Measurements from ENCODE around the gene GALK2.

The GALK2 gene

GRCh38 chr15:49303003-49303402 is 133.0 kb downstream of the GALK2 start:
- no peak overlapping the region for H3K27ac ChIP-seq
- ChIA-PET CTCF (no interaction called here), POLR2A (ENCODE audit: low non-redundant PET) (no interaction called here)
- DNase-seq (ENCODE audit: low spot score) = no peak
- TF ChIP-seq, protein P1, sequence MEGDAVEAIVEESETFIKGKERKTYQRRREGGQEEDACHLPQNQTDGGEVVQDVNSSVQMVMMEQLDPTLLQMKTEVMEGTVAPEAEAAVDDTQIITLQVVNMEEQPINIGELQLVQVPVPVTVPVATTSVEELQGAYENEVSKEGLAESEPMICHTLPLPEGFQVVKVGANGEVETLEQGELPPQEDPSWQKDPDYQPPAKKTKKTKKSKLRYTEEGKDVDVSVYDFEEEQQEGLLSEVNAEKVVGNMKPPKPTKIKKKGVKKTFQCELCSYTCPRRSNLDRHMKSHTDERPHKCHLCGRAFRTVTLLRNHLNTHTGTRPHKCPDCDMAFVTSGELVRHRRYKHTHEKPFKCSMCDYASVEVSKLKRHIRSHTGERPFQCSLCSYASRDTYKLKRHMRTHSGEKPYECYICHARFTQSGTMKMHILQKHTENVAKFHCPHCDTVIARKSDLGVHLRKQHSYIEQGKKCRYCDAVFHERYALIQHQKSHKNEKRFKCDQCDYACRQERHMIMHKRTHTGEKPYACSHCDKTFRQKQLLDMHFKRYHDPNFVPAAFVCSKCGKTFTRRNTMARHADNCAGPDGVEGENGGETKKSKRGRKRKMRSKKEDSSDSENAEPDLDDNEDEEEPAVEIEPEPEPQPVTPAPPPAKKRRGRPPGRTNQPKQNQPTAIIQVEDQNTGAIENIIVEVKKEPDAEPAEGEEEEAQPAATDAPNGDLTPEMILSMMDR (conservative IDR thresholded peaks at IDR 0.05; ENCODE audit: low read depth) = no peak

DNA sequence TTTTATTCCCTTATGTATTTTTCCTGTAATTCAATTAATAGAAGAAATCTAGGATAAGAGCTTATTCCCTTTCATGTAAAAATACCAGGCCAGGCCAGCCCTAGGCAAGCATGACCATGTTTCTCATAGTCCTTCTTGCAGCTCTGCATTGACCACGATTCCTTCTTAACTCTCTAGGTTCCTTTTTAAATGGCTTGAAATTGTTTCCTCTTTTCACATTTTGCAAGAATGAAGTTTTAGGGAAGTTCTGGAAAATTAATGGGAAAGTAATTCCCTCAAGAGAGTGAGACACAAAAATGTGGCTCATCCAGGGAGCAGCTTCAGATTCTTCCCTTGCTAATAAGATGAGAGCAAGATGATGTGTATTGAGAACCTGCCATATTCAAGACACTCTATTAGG is 136.5 kb downstream of the GALK2 start:
- TF ChIP-seq, protein P1 (conservative IDR thresholded peaks at IDR 0.05; ENCODE audit: low read depth) = no peak
- POLR2A ChIA-PET (ENCODE audit: low non-redundant PET) = no interaction called here
- H3K27ac ChIP-seq = no peak overlapping the region
- CTCF ChIA-PET = no interaction called here
- no peak for DNase-seq (ENCODE audit: low spot score)

- POLR2A ChIA-PET (ENCODE audit: low non-redundant PET) = no interaction called here
- no peak overlapping the region for H3K27ac ChIP-seq
- no peak for DNase-seq (ENCODE audit: low spot score)
- CTCF ChIA-PET = interaction anchor here (0.7 kb wide), 1 partner anchor 36 kb away, joined by 3 read pairs; no protein-coding TSS in a partner anchor
- TF ChIP-seq, protein P1 (conservative IDR thresholded peaks at IDR 0.05; ENCODE audit: low read depth) = no peak
These were observed 138.6 kb downstream of the GALK2 start for GRCh38 chr15:49308686-49309085.

GRCh38 chr15:49309889-49310288 is 139.8 kb downstream of the GALK2 start:
- no peak overlapping the region for H3K27ac ChIP-seq
- TF ChIP-seq, protein P1 (conservative IDR thresholded peaks at IDR 0.05; ENCODE audit: low read depth) = no peak
- no peak for DNase-seq (ENCODE audit: low spot score)
- ChIA-PET POLR2A (ENCODE audit: low non-redundant PET) (no interaction called here), CTCF (no interaction called here)

DNA sequence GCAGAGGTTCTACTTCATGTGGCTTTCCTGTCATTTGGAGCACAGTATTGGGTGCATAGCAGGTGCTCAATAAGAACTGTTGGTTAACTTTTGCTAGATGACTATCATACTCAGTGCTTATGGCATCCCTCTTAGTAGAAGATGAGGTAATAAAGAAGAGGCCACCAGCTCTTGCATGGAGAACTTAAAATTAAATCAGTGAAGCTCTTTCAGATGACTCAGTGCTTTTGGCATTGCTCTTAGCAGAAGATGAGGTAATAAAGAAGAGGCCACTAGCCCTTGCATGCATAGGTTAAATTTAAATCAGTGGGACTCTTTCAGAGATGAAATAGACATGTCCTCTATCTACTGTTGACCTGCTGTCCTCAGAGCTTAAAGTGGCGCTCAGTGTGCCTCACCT is 143.6 kb downstream of the GALK2 start:
- TF ChIP-seq, protein P1 (conservative IDR thresholded peaks at IDR 0.05; ENCODE audit: low read depth) = no peak
- H3K27ac ChIP-seq = no peak overlapping the region
- peak; percentile 12 for DNase-seq (ENCODE audit: low spot score)
- ChIA-PET CTCF (interaction anchor here (0.7 kb wide), 1 partner anchor 108 kb away, joined by 3 read pairs; no protein-coding TSS in a partner anchor), POLR2A (ENCODE audit: low non-redundant PET) (no interaction called here)

DNA sequence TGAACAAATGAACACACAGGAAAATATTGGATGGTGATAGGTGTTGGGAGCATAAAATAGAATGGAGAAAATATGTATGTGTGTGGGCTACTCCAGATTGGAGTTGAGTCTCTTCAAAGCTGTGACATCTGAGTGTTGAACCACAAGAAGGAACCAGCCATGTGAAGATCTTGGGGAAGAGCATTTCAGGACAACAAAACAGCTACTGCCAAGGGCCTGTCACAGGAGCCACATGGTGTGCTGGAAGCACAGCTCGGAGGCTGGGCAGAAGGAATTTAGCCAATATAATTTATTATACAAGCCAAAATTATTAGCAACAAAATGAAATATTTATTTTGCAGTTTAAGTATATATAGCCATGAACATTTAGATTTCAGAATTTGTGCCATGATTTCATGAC is 144.7 kb downstream of the GALK2 start:
- ChIA-PET CTCF (no interaction called here), POLR2A (ENCODE audit: low non-redundant PET) (no interaction called here)
- DNase-seq (ENCODE audit: low spot score) = no peak
- no peak overlapping the region for H3K27ac ChIP-seq
- TF ChIP-seq, protein P1 (conservative IDR thresholded peaks at IDR 0.05; ENCODE audit: low read depth) = no peak

- TF ChIP-seq, protein P1 (conservative IDR thresholded peaks at IDR 0.05; ENCODE audit: low read depth) = no peak
- ChIA-PET POLR2A (ENCODE audit: low non-redundant PET) (no interaction called here), CTCF (interaction anchor here (0.6 kb wide), 1 partner anchor 397 kb away, joined by 8 read pairs; no protein-coding TSS in a partner anchor)
These were observed 145.4 kb downstream of the GALK2 start for GRCh38 chr15:49315391-49315823.

More at GRCh38 chr15:49315391-49315823, 145.4 kb downstream of the GALK2 start:
- DNase-seq (ENCODE audit: low spot score) = no peak
- no peak overlapping the region for H3K27ac ChIP-seq

All from RWPE1 (cell line).